ENCODE data around the gene ZNF699. TPM values are rescaled to one million over a fixed set of nuclear protein-coding genes. Genes with fewer than 3 reads are reported as not detected.
A peak's percentile ranks its signal among the peaks of the same experiment; 100 is the strongest.
"Not testable (repeated sequence)": the region's sequence is repeated elsewhere in the genome, so short reads cannot be mapped to it uniquely, and the experiment has no call there.

ZNF699 gene
- total and polyA plus RNA-seq, 4 donors = 1.6 to 12.4 (median 7.3) TPM

GRCh38 chr19:9329999-9330398 lies 20.4 kb upstream of the ZNF699 start:
- intact Hi-C loops (cut with DNase I) = loop anchor here in 1 of 2 donors (10.0 kb wide), 1 partner anchor 205 kb away; the partner anchor contains the start of gene ZNF426
- H3K9me3 ChIP-seq (ENCODE audit: control insufficient read depth, low read length) = peaks cover 13% of the 10 kb centered on the region

DNA sequence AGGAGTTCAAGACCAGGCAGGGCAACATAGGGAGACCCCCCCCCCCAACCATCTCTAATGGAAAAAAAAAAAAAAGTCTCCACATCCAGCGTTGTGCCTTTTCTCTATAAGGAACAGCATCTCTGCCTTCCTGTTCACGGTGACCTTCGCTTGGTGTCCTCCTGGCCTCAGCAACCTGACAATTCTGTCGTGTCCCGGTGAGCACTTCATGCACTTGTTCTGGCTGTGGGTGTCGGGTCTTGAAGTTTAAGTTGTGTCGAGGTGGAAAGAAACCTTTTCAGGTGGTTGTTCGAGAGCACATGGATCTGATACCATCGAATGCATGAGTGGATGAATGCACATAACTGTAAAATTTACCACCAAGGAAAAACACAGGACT lies 14.9 kb upstream of the ZNF699 start:
- 48 to 55% methylated on average over 9 of the region's 9 CpGs for WGBS, 2 donors
- Histone ChIP-seq H3K9me3 (ENCODE audit: control insufficient read depth, low read length) (peaks cover 1% of the 10 kb centered on the region), H3K27me3 (ENCODE audit: control insufficient read depth in 1 of 2, insufficient read depth in 2 of 2, low read length in 1 of 2) (no peaks in the 10 kb centered on the region), H3K27ac (ENCODE audit: low read depth in 1 of 2, low read length in 2 of 2) (no peak overlapping the region), H3K4me1 (ENCODE audit: control insufficient read depth in 1 of 2, insufficient read depth in 2 of 2, low read length in 2 of 2) (no peaks in the 10 kb centered on the region), H3K36me3 (ENCODE audit: control insufficient read depth in 1 of 2, insufficient read depth in 2 of 2, low read length in 1 of 2) (peaks cover 0 to 3% of the 10 kb centered on the region in 2 donors), H3K4me3 (ENCODE audit: low read length in 2 of 2) (peak overlapping the region; percentile 16 to 54)
- DNase-seq (no peak), ATAC-seq (ENCODE audit: low FRiP score) (no peak)
- intact Hi-C loops (cut with DNase I) = loop anchor here in 1 of 2 donors (10.0 kb wide), 1 partner anchor 210 kb away; the partner anchor contains the start of gene ZNF426

More at GRCh38 chr19:9329999-9330398, 20.4 kb upstream of the ZNF699 start:
- DNase-seq = no peak
- H3K27me3 ChIP-seq (ENCODE audit: control insufficient read depth in 1 of 2, insufficient read depth in 2 of 2, low read length in 1 of 2) = no peaks in the 10 kb centered on the region
- H3K36me3 ChIP-seq (ENCODE audit: control insufficient read depth in 1 of 2, insufficient read depth in 2 of 2, low read length in 1 of 2) = peaks cover 4 to 10% of the 10 kb centered on the region in 2 donors
- no peak overlapping the region for H3K4me3 ChIP-seq (ENCODE audit: low read length in 2 of 2)
- ATAC-seq (ENCODE audit: low FRiP score) = no peak
- H3K4me1 ChIP-seq (ENCODE audit: control insufficient read depth in 1 of 2, insufficient read depth in 2 of 2, low read length in 2 of 2) = no peaks in the 10 kb centered on the region
- H3K27ac ChIP-seq (ENCODE audit: low read depth in 1 of 2, low read length in 2 of 2) = no peak overlapping the region

DNA sequence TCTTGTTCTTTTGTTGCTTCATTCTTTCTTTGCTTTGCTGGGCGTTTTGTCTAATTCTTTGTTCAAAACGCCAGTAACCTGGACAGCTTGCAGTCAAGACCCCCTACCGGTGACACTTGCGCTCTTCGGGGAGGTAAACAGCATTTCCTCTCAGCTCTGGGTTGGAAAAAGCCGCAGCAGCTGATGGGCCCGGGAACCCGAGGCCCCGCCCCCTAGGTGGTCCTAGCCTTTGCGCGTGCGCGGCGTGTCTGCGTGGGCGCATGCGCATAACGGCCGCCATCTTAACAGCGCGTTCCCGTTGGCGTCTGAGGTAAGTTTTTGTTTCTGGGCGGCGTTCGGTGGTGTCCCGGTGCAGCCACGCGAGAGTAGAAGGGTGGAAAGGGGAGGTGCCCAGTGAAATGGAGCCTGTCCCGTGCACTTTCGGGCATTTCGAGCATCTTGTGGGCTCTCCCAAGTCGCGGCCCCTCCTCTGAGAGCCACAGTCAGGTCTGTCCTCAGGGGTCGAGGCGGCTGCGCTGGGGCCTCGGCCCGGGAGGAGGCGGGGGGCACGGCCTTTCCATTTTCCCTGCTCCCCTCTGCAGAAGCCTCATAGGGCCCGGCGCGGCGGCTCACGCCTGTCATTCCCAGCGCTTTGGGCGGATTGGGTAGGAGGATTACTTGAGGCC lies 14.4 kb upstream of the ZNF699 start, which contains the start of gene ZNF559:
TSS of gene ZNF559 (plus strand) at position 261 of the 665 bp plus-strand sequence. CDS start 14,371 bp downstream, outside the sequence.
- Histone ChIP-seq H3K27me3 (ENCODE audit: control insufficient read depth in 1 of 2, insufficient read depth in 2 of 2, low read length in 1 of 2) (no peaks in the 10 kb centered on the region), H3K9me3 (ENCODE audit: control insufficient read depth, low read length) (peaks cover 1% of the 10 kb centered on the region), H3K4me3 (ENCODE audit: low read length in 2 of 2) (peak within 1 kb of the TSS; percentile 54 to 69), H3K4me1 (ENCODE audit: control insufficient read depth in 1 of 2, insufficient read depth in 2 of 2, low read length in 2 of 2) (no peaks in the 10 kb centered on the region), H3K27ac (ENCODE audit: low read depth in 1 of 2, low read length in 2 of 2) (peak within 1 kb of the TSS; percentile 72 to 78), H3K36me3 (ENCODE audit: control insufficient read depth in 1 of 2, insufficient read depth in 2 of 2, low read length in 1 of 2) (peaks cover 0 to 3% of the 10 kb centered on the region in 2 donors)
- peak; percentile 96 to 98 for DNase-seq
- 0% methylated on average over 48 of the region's 48 CpGs for WGBS, 2 donors
- intact Hi-C loops (cut with DNase I) = loop anchor here in 1 of 2 donors (1.0 to 10.0 kb wide), 2 partner anchors 14 to 211 kb away; partner anchors contain the start of gene ZNF426
- ATAC-seq (ENCODE audit: low FRiP score) = peak; percentile 100

DNA sequence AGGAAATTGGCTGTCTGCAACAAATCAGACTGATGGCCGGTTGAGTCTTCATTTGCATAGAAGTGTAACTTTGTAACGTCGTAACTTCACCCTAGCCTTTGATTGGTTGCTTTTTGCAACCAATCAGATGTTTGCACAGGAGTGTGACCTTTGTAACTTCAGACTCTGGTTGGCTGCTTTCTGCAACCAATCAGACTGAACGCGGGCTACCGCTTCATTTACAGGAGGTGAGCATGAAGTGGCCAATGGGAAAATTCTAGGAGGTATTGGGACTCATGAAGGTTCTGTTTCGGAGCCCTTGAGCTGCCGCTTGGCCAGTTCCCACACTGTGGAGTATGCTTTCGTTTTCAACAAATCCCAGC lies 13.9 kb upstream of the ZNF699 start:
- Histone ChIP-seq H3K9me3 (ENCODE audit: control insufficient read depth, low read length) (peaks cover 1% of the 10 kb centered on the region), H3K4me1 (ENCODE audit: control insufficient read depth in 1 of 2, insufficient read depth in 2 of 2, low read length in 2 of 2) (no peaks in the 10 kb centered on the region), H3K4me3 (ENCODE audit: low read length in 2 of 2) (peak overlapping the region; percentile 52 to 69), H3K36me3 (ENCODE audit: control insufficient read depth in 1 of 2, insufficient read depth in 2 of 2, low read length in 1 of 2) (peaks cover 0 to 2% of the 10 kb centered on the region in 2 donors), H3K27ac (ENCODE audit: low read depth in 1 of 2, low read length in 2 of 2) (peak overlapping the region; percentile 72 to 78), H3K27me3 (ENCODE audit: control insufficient read depth in 1 of 2, insufficient read depth in 2 of 2, low read length in 1 of 2) (no peaks in the 10 kb centered on the region)
- WGBS, 2 donors = 1% methylated on average over 9 of the region's 9 CpGs
- intact Hi-C loops (cut with DNase I) = loop anchor here in 1 of 2 donors (1.0 to 10.0 kb wide), 2 partner anchors 13 to 211 kb away; partner anchors contain the start of gene ZNF426
- ATAC-seq (ENCODE audit: low FRiP score) (peak; percentile 89), DNase-seq (peak; percentile 75 to 79)

- H3K27me3 ChIP-seq (ENCODE audit: control insufficient read depth in 1 of 2, insufficient read depth in 2 of 2, low read length in 1 of 2); H3K4me3 ChIP-seq (ENCODE audit: low read length in 2 of 2); H3K27ac ChIP-seq (ENCODE audit: low read depth in 1 of 2, low read length in 2 of 2); DNase-seq; ATAC-seq (ENCODE audit: low FRiP score); H3K9me3 ChIP-seq (ENCODE audit: control insufficient read depth, low read length); H3K36me3 ChIP-seq (ENCODE audit: control insufficient read depth in 1 of 2, insufficient read depth in 2 of 2, low read length in 1 of 2); H3K4me1 ChIP-seq (ENCODE audit: control insufficient read depth in 1 of 2, insufficient read depth in 2 of 2, low read length in 2 of 2): not testable (repeated sequence)
- WGBS, 2 donors = 96 to 97% methylated on average over 10 of the region's 10 CpGs
- intact Hi-C loops (cut with DNase I) = loop anchor here in 1 of 2 donors (10.0 kb wide), 1 partner anchor 213 kb away; the partner anchor contains the start of gene ZNF426
These were observed 12.6 kb upstream of the ZNF699 start for GRCh38 chr19:9322201-9322600.

GRCh38 chr19:9321756-9322155 lies 12.1 kb upstream of the ZNF699 start:
- not testable (repeated sequence) for H3K36me3 ChIP-seq (ENCODE audit: control insufficient read depth in 1 of 2, insufficient read depth in 2 of 2, low read length in 1 of 2); DNase-seq; ATAC-seq (ENCODE audit: low FRiP score); H3K4me3 ChIP-seq (ENCODE audit: low read length in 2 of 2); H3K27ac ChIP-seq (ENCODE audit: low read depth in 1 of 2, low read length in 2 of 2); H3K27me3 ChIP-seq (ENCODE audit: control insufficient read depth in 1 of 2, insufficient read depth in 2 of 2, low read length in 1 of 2); H3K4me1 ChIP-seq (ENCODE audit: control insufficient read depth in 1 of 2, insufficient read depth in 2 of 2, low read length in 2 of 2); H3K9me3 ChIP-seq (ENCODE audit: control insufficient read depth, low read length)
- intact Hi-C loops (cut with DNase I) = loop anchor here in 1 of 2 donors (10.0 kb wide), 1 partner anchor 213 kb away; the partner anchor contains the start of gene ZNF426
- 97 to 100% methylated on average over 6 to 11 of the region's 14 CpGs for WGBS, 2 donors

DNA sequence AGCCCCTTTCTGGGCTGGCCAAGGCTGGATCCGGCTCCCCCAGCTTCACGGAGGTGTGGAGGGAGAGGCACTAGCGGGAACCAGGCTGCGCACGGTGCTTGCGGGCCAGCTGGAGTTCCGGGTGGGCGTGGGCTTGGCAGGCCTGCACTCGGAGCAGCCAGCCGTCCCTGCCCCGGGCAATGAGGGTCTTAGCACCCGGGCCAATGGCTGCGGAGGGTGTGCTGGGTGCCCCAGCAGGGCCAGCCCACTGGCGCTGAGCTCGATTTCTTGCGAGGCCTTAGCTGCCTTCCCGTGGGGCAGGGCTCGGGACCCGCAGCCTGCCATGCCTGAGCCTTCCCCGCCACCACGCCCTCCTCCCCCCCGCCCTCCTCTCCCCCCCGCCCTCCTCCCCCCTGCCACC lies 11.7 kb upstream of the ZNF699 start:
- intact Hi-C loops (cut with DNase I) = loop anchor here in 1 of 2 donors (10.0 kb wide), 1 partner anchor 213 kb away; the partner anchor contains the start of gene ZNF426
- no peak for DNase-seq
- H3K36me3 ChIP-seq (ENCODE audit: control insufficient read depth in 1 of 2, insufficient read depth in 2 of 2, low read length in 1 of 2) = no peaks in the 10 kb centered on the region
- no peaks in the 10 kb centered on the region for H3K27me3 ChIP-seq (ENCODE audit: control insufficient read depth in 1 of 2, insufficient read depth in 2 of 2, low read length in 1 of 2)
- no peak for ATAC-seq (ENCODE audit: low FRiP score)
- no peaks in the 10 kb centered on the region for H3K4me1 ChIP-seq (ENCODE audit: control insufficient read depth in 1 of 2, insufficient read depth in 2 of 2, low read length in 2 of 2)
- no peak overlapping the region for H3K4me3 ChIP-seq (ENCODE audit: low read length in 2 of 2)
- 96% methylated on average over 16 to 23 of the region's 23 CpGs for WGBS, 2 donors
- H3K27ac ChIP-seq (ENCODE audit: low read depth in 1 of 2, low read length in 2 of 2) = no peak overlapping the region
- H3K9me3 ChIP-seq (ENCODE audit: control insufficient read depth, low read length) = no peaks in the 10 kb centered on the region

DNA sequence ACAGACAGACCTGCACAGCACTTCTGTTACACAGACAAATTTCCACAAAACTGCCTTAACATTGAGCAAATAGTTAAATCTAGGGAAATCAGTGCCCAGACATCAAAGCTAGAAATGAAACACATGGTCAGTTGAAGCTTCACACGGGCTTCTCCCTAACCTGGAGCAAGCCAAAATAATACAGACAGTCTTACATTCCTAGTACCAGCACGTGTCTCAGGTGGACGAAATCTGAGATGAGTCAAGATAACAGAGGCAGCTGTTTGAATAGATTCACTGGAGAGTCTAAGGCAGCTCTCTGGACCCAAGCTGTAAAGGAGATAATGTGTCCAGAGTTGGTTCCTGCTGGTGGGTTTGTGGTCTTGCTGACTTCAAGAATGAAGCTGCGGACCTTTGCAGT lies 4.1 kb upstream of the ZNF699 start:
- Histone ChIP-seq H3K27ac (ENCODE audit: low read depth in 1 of 2, low read length in 2 of 2) (no peak overlapping the region), H3K4me1 (ENCODE audit: control insufficient read depth in 1 of 2, insufficient read depth in 2 of 2, low read length in 2 of 2) (no peaks in the 10 kb centered on the region), H3K9me3 (ENCODE audit: control insufficient read depth, low read length) (no peaks in the 10 kb centered on the region), H3K36me3 (ENCODE audit: control insufficient read depth in 1 of 2, insufficient read depth in 2 of 2, low read length in 1 of 2) (no peaks in the 10 kb centered on the region), H3K27me3 (ENCODE audit: control insufficient read depth in 1 of 2, insufficient read depth in 2 of 2, low read length in 1 of 2) (no peaks in the 10 kb centered on the region), H3K4me3 (ENCODE audit: low read length in 2 of 2) (no peak overlapping the region)
- intact Hi-C loops (cut with DNase I) = loop anchor here (5.0 to 10.0 kb wide), 3 partner anchors 271 to 484 kb away; partner anchors contain the start of gene ZNF121 (in 1 of the 2)
- DNase-seq = no peak
- WGBS, 2 donors = 74 to 77% methylated on average over 4 of the region's 4 CpGs
- no peak for ATAC-seq (ENCODE audit: low FRiP score)

Data from aorta (tissue), 5 donors.